Cardiac muscle cell (in vitro differentiated cells and primary cell): ENCODE data around the gene BACE1. TPM values are rescaled to one million over a fixed set of nuclear protein-coding genes. Genes with fewer than 3 reads are reported as not detected.
A peak's percentile ranks its signal among the peaks of the same experiment; 100 is the strongest.

Source experiments
- DNase-seq, 2 donors: peaks; one replicate each; pipeline versions ENCODE4 v3.0.0 to v3.0.0-alpha.2; 2010 to 2017; ENCODE audit warnings: low read depth in 1 of 2, low spot score in 1 of 2
- H3K27ac ChIP-seq: fragments of 200-600 bp; sonication (generic); 2 replicates; pipeline ENCODE4 v1.5.1; 2016
- H3K27me3 ChIP-seq: fragments of 200-600 bp; sonication (generic); 2 replicates; pipeline ENCODE4 v1.6.0; 2016; ENCODE audit warnings: control low read depth
- H3K36me3 ChIP-seq: fragments of 200-600 bp; sonication (generic); 2 replicates; pipeline ENCODE4 v1.5.1; 2016; ENCODE audit warnings: control low read depth
- H3K4me1 ChIP-seq: fragments of 200-600 bp; sonication (generic); 2 replicates; pipeline ENCODE4 v1.8.1; 2017; ENCODE audit warnings: low read depth, mild to moderate bottlenecking, mixed run types
- H3K4me3 ChIP-seq: fragments of 200-600 bp; sonication (generic); 2 replicates; pipeline ENCODE4 v1.5.1; 2016; ENCODE audit warnings: mild to moderate bottlenecking
- H3K9me3 ChIP-seq: fragments of 200-600 bp; sonication (generic); 2 replicates; pipeline ENCODE4 v1.5.1; 2017; ENCODE audit warnings: low read depth, mild to moderate bottlenecking, control low read depth
- CTCF ChIP-seq: IDR thresholded peaks from 2 replicates; pipeline ENCODE4 v1.5.1; 2012; ENCODE audit warnings: low read depth, mild to moderate bottlenecking, low read length
- polyA plus RNA-seq: library from polyadenylated mRNA; unstranded; fragments of >200 nt; fragmentation: Nextera tagmentation; extraction: Ambion mirVana; gene quantifications from 2 replicates; pipeline ENCODE4 v1.2.1, GENCODE V29; 2016
- total RNA-seq: library from RNA; depleted of rRNA; stranded (reverse); fragments of >200 nt; gene quantifications from 2 replicates; pipeline ENCODE4 v1.2.3, GENCODE V29; 2016

BACE1 gene
- total and polyA plus RNA-seq, 2 experiments from 2014 or later = 9.8 to 25.3 TPM

DNA sequence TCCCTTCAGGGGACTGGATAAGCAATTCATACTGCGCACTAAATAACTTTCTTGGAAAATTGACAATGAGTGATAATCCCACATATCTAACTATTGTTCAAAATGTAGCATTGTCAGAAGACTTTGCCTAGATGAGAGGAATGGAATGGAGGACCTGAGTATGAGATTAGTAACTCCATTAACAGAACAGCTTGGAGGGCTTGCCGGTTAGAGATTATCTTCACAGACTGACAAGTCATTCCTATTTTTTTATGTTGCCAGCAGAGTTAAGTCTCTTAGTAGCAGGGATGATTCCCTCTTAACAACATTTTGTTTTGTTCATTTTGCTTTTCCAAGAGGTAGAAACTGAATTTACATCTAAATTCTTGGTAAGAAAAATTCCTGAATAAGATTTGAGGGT is 32.0 kb downstream of the BACE1 start:
- peaks cover 40% of the 10 kb centered on the region for H3K36me3 ChIP-seq
- no peaks in the 10 kb centered on the region for H3K27me3 ChIP-seq
- DNase-seq = no peak
- no peaks in the 10 kb centered on the region for H3K9me3 ChIP-seq
- no peak overlapping the region for H3K27ac ChIP-seq
- no peak overlapping the region for H3K4me3 ChIP-seq
- H3K4me1 ChIP-seq = peaks cover 13% of the 10 kb centered on the region
- TF ChIP-seq CTCF = no peak

DNA sequence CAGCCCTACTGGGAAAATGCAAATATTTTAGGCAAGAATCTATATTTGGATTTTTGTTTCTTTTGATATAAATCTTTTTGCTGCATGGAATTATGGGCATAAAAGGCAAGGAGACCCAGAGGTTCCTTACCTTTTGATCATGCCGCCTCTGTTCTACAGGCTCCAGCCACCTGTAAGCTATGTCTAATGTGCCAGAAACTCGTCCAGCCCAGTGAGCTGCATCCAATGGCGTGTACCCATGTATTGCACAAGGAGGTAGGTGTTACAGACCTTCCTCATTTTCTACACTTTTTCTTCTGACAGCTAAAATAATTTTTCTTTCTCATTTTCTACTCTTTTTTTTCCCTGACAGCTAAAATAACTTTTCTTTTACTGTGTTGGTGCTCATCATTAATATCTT is 33.1 kb downstream of the BACE1 start:
- Histone ChIP-seq H3K36me3 (peaks cover 38% of the 10 kb centered on the region), H3K27me3 (no peaks in the 10 kb centered on the region)
- DNase-seq = no peak

DNA sequence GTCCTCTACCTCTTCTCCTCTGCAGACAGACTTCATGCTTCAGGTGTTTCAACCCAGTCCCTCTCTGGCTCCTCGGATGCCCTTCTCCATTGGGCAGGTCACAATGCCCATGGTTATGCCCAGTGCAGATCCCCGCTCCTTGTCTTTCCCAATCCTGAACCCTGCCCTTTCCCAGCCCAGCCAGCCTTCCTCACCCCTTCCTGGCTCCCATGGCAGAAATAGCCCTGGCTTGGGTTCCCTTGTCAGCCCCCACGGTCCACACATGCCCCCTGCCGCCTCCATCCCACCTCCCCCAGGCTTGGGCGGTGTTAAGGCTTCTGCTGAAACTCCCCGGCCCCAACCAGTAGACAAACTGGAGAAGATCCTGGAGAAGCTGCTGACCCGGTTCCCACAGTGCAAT is 34.2 kb downstream of the BACE1 start:
- Histone ChIP-seq H3K4me1 (peaks cover 19% of the 10 kb centered on the region), H3K9me3 (no peaks in the 10 kb centered on the region), H3K27me3 (no peaks in the 10 kb centered on the region), H3K4me3 (no peak overlapping the region), H3K36me3 (peaks cover 33% of the 10 kb centered on the region), H3K27ac (no peak overlapping the region)
- no peak for TF ChIP-seq CTCF
- DNase-seq = no peak

More for the DNA sequence above, 33.1 kb downstream of the BACE1 start:
- H3K9me3 ChIP-seq = no peaks in the 10 kb centered on the region
- H3K4me1 ChIP-seq = peaks cover 19% of the 10 kb centered on the region
- H3K4me3 ChIP-seq = no peak overlapping the region
- H3K27ac ChIP-seq = no peak overlapping the region
- TF ChIP-seq CTCF = no peak

DNA sequence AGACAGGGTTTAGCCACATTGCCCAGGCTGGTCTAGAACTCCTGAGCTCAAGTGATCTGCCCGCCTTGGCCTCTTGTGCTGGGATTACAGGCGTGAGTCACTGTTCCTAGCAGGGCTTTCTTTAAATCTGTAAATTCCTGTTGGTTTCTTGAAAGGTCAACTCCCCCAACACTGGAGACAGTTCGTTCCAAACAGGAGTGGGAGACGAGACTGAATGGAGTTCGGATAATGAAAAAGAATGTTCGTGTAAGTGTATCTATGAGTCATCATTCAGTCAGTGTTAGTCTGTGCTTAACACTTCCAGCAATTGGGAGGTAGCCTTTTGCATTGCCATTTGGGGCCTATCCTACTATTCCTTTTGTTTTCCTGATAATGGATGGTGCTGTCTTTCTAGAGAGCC is 34.9 kb downstream of the BACE1 start:
- Histone ChIP-seq H3K9me3 (no peaks in the 10 kb centered on the region), H3K27me3 (no peaks in the 10 kb centered on the region), H3K36me3 (peaks cover 33% of the 10 kb centered on the region), H3K4me3 (no peak overlapping the region), H3K4me1 (peaks cover 19% of the 10 kb centered on the region), H3K27ac (peak overlapping the region; percentile 54)
- TF ChIP-seq CTCF = no peak
- DNase-seq = peak in 1 of 2 donors; percentile 98

DNA sequence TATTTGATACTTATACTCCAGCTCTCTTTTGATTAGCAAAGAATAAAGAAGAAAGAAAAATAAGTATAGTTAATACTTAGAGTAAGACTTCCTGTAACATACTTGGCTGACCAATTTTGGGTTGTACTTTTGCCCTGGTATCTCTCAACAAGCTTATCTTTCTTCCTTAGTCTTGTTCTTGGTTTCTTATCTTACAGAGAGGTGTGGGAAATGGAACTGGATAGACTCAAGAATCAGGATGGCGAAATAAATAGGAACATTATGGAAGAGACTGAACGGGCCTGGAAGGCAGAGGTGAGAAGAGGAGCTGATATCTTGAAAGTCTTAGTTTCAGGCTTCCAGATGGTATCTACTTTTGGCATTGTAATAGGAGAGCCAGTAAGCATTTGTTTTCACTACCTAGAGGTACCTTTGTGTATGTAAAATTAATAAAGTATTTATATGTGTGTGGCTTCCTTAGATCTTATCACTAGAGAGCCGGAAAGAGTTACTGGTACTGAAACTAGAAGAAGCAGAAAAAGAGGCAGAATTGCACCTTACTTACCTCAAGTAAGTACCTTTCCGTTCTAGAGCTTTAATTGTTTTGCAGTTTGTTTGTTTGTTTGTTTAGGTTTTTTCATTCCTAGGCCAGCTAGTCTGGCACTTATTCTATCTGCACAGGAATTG is 36.2 kb downstream of the BACE1 start:
- no peak for TF ChIP-seq CTCF
- H3K27me3 ChIP-seq = no peaks in the 10 kb centered on the region
- peaks cover 19% of the 10 kb centered on the region for H3K4me1 ChIP-seq
- peaks cover 26% of the 10 kb centered on the region for H3K36me3 ChIP-seq
- peak overlapping the region; percentile 77 for H3K27ac ChIP-seq
- H3K4me3 ChIP-seq = no peak overlapping the region
- H3K9me3 ChIP-seq = no peaks in the 10 kb centered on the region
- peak; percentile 23 to 58 for DNase-seq
